NAMALWA (cell line): ENCODE data around the gene ZNF385A.
"Not testable (repeated sequence)": the region's sequence is repeated elsewhere in the genome, so short reads cannot be mapped to it uniquely, and the experiment has no call there.

ENCODE experiments used
- DNase-seq: peaks from one replicate; pipeline ENCODE4 v3.0.0-alpha.2; 2015; ENCODE audit warnings: low spot score

Gene ZNF385A

GRCh38 chr12:54355104-54355815 lies 29.3 kb downstream of the ZNF385A start:
- DNase-seq = no peak

GRCh38 chr12:54354271-54354670 lies 30.3 kb downstream of the ZNF385A start:
- DNase-seq = not testable (repeated sequence)

- no peak for DNase-seq
Observed at GRCh38 chr12:54352891-54353874, 31.4 kb downstream of the ZNF385A start.

GRCh38 chr12:54352022-54352531 lies 32.5 kb downstream of the ZNF385A start:
- no peak for DNase-seq

- DNase-seq = no peak
Observed at GRCh38 chr12:54351341-54351740, 33.2 kb downstream of the ZNF385A start.

- DNase-seq = no peak
Observed at GRCh38 chr12:54350743-54351142, 33.8 kb downstream of the ZNF385A start.

GRCh38 chr12:54349679-54350078 lies 34.9 kb downstream of the ZNF385A start:
- DNase-seq = no peak

GRCh38 chr12:54349036-54349435 lies 35.5 kb downstream of the ZNF385A start:
- DNase-seq = no peak

- DNase-seq = no peak
Observed at GRCh38 chr12:54341378-54342300, 42.9 kb downstream of the ZNF385A start.

- no peak for DNase-seq
Observed at GRCh38 chr12:54340846-54341245, 43.7 kb downstream of the ZNF385A start.

- DNase-seq = no peak
Observed at GRCh38 chr12:54338698-54339296, 45.7 kb downstream of the ZNF385A start.

- DNase-seq = no peak
Observed at GRCh38 chr12:54337854-54338650, 46.5 kb downstream of the ZNF385A start.

GRCh38 chr12:54337280-54337842 lies 47.2 kb downstream of the ZNF385A start:
- no peak for DNase-seq

- no peak for DNase-seq
Observed at GRCh38 chr12:54333420-54334034, 51.0 kb downstream of the ZNF385A start.

GRCh38 chr12:54331461-54331860 lies 53.1 kb downstream of the ZNF385A start:
- DNase-seq = no peak

GRCh38 chr12:54330442-54330841 lies 54.1 kb downstream of the ZNF385A start:
- DNase-seq = no peak

GRCh38 chr12:54329759-54330158 lies 54.8 kb downstream of the ZNF385A start:
- no peak for DNase-seq

GRCh38 chr12:54328595-54329337 lies 55.8 kb downstream of the ZNF385A start:
- no peak for DNase-seq
